GM12878 (cell line): ENCODE data around the gene AGAP1. TPM values are rescaled to one million over a fixed set of nuclear protein-coding genes. Genes with fewer than 3 reads are reported as not detected.

ENCODE experiments used
- ATAC-seq: fragments of 200-7000 bp; cut with Tn5 transposase; 3 replicates; pipeline ENCODE4 v1.9.1; 2020; ENCODE audit warnings: mild to moderate bottlenecking, moderate library complexity
- BruUV-seq: library from RNA; stranded (reverse); fragments of 400-500 nt; replicated peaks from 2 replicates; lab custom pipeline; 2021; lab: Mats Ljungman, UMichigan
- CTCF ChIA-PET: fragments of 300-600 bp; sonication (Branson Sonifier 250); formaldehyde crosslinking; extraction: SDS; loops from one replicate; lab custom pipeline; 2021; ENCODE audit warnings: inconsistent platforms; lab: Yijun Ruan, JAX
- POLR2A ChIA-PET: fragments of 350-600 bp; formaldehyde crosslinking; extraction: SDS; loops from one replicate; lab custom pipeline; 2021; ENCODE audit warnings: inconsistent platforms; lab: Charles Lee
- RAD21 ChIA-PET: fragments of 300-600 bp; sonication (Branson Sonifier 250); formaldehyde crosslinking; loops from one replicate; lab custom pipeline; 2023; ENCODE audit warnings: antibody characterized with exemption; ENCODE audit not compliant: unreplicated experiment; lab: Charles Lee
- SMC1A ChIA-PET: fragments of 300-600 bp; sonication (Branson Sonifier 250); formaldehyde crosslinking; loops from one replicate; lab custom pipeline; 2023; ENCODE audit not compliant: unreplicated experiment, uncharacterized antibody; lab: Charles Lee
- DNase-seq: peaks from one replicate; pipeline ENCODE4 v3.0.0-alpha.2; 2011; ENCODE audit warnings: low read depth, low spot score
- FAIRE-seq: peaks from 3 replicates; lab custom pipeline; 2011; peaks lifted over from hg19 to GRCh38; lab: Jason Lieb, UNC
- H2AFZ ChIP-seq: 2 replicates; pipeline ENCODE4 v1.6.0; 2011; ENCODE audit warnings: low read depth, low read length, control low read depth; ENCODE audit not compliant: control insufficient read depth
- H3K27ac ChIP-seq: 2 replicates; pipeline ENCODE4 v1.5.1; 2011; ENCODE audit warnings: control low read depth; ENCODE audit not compliant: control insufficient read depth, insufficient read depth
- H3K27me3 ChIP-seq, 2 experiments: replicated peaks in 1 of 2; 2 replicates each; pipeline versions ENCODE4 v1.6.0 to v1.6.1; 2011; ENCODE audit warnings: low read length in 1 of 2; ENCODE audit not compliant: control insufficient read depth in 2 of 2, insufficient read depth in 2 of 2
- H3K36me3 ChIP-seq, 2 experiments: 2 replicates each; pipeline ENCODE4 v1.5.1; 2011; ENCODE audit warnings: low read length in 1 of 2; ENCODE audit not compliant: control insufficient read depth in 2 of 2, insufficient read depth in 2 of 2
- H3K4me1 ChIP-seq: 2 replicates; pipeline ENCODE4 v1.6.1; 2011; ENCODE audit warnings: mild to moderate bottlenecking, low read length, moderate library complexity, mixed read lengths; ENCODE audit not compliant: control insufficient read depth, insufficient read depth
- H3K4me2 ChIP-seq: 2 replicates; pipeline ENCODE4 v1.6.0; 2011; ENCODE audit warnings: control low read depth; ENCODE audit not compliant: control insufficient read depth, insufficient read depth
- H3K4me3 ChIP-seq: fragments of 200-600 bp; sonication (generic); 2 replicates; pipeline ENCODE4 v1.5.1; 2016
- H3K79me2 ChIP-seq: 2 replicates; pipeline ENCODE4 v1.6.0; 2011; ENCODE audit warnings: low read length; ENCODE audit not compliant: control insufficient read depth, insufficient read depth
- H3K9ac ChIP-seq: 2 replicates; pipeline ENCODE4 v1.8.0; 2011; ENCODE audit warnings: low read length, control low read depth, mixed read lengths; ENCODE audit not compliant: control insufficient read depth, insufficient read depth
- H3K9me3 ChIP-seq: replicated peaks from 3 replicates; pipeline ENCODE4 v1.5.1; 2011; ENCODE audit warnings: mild to moderate bottlenecking, low read length; ENCODE audit not compliant: control insufficient read depth, insufficient read depth
- H4K20me1 ChIP-seq: 2 replicates; pipeline ENCODE4 v1.6.0; 2011; ENCODE audit not compliant: control insufficient read depth, insufficient read depth
- BRCA1 ChIP-seq: IDR thresholded peaks from 2 replicates; pipeline ENCODE4 v1.6.1; 2011; ENCODE audit warnings: low read depth, low read length, improper control_type of control experiment
- EED ChIP-seq: sonication (generic); IDR thresholded peaks from 2 replicates; pipeline ENCODE4 v1.6.1; 2016; ENCODE audit warnings: antibody characterized with exemption, low read depth
- EZH2 ChIP-seq: IDR thresholded peaks from 2 replicates; pipeline ENCODE4 v1.6.1; 2012; ENCODE audit warnings: low read depth, mild to moderate bottlenecking, control low read depth, inconsistent platforms, low read length, borderline replicate concordance; ENCODE audit not compliant: control insufficient read depth
- FOXM1 ChIP-seq: IDR thresholded peaks from 2 replicates; pipeline ENCODE4 v1.6.1; 2012; ENCODE audit warnings: low read depth, mild to moderate bottlenecking, inconsistent platforms, low read length, moderate library complexity
- HDAC2 ChIP-seq: fragments of 200-600 bp; sonication (generic); IDR thresholded peaks from 2 replicates; pipeline ENCODE4 v1.6.1; 2017
- HSF1 ChIP-seq: fragments of 150-350 bp; IDR thresholded peaks from 2 replicates; pipeline ENCODE4 v1.6.1; 2014; ENCODE audit warnings: mild to moderate bottlenecking, low read depth, low read length
- IRF3 ChIP-seq: fragments of 450-650 bp; IDR thresholded peaks from 2 replicates; pipeline ENCODE4 v1.6.1; 2014; ENCODE audit warnings: mild to moderate bottlenecking
- JUND ChIP-seq: IDR thresholded peaks from 2 replicates; pipeline ENCODE4 v1.6.1; 2012; ENCODE audit warnings: low read depth, mild to moderate bottlenecking, low read length, improper control_type of control experiment, moderate library complexity
- NFXL1 ChIP-seq: fragments of 450-650 bp; IDR thresholded peaks from 2 replicates; pipeline ENCODE4 v1.6.1; 2017; ENCODE audit warnings: antibody characterized with exemption, mild to moderate bottlenecking, borderline replicate concordance
- NFYA ChIP-seq: IDR thresholded peaks from 2 replicates; pipeline ENCODE4 v1.6.1; 2011; ENCODE audit warnings: low read depth, mild to moderate bottlenecking, low read length, improper control_type of control experiment, borderline replicate concordance
- RELA ChIP-seq: fragments of 450-650 bp; IDR thresholded peaks from 2 replicates; pipeline ENCODE4 v1.8.0; 2014; ENCODE audit warnings: borderline replicate concordance; ENCODE audit not compliant: partially characterized antibody
- RELB ChIP-seq: fragments of 450-650 bp; IDR thresholded peaks from 2 replicates; pipeline ENCODE4 v1.6.1; 2017; ENCODE audit warnings: low read depth, mild to moderate bottlenecking, moderate library complexity
- SRF ChIP-seq, 2 experiments: IDR thresholded peaks; 2 replicates each; pipeline ENCODE4 v1.6.1; 2011; ENCODE audit warnings: low read depth in 2 of 2, low read length in 2 of 2, mild to moderate bottlenecking in 1 of 2, moderate library complexity in 1 of 2
- TAF1 ChIP-seq: IDR thresholded peaks from 2 replicates; pipeline ENCODE4 v1.6.1; 2011; ENCODE audit warnings: mild to moderate bottlenecking, low read depth, low read length, borderline replicate concordance
- ZBTB40 ChIP-seq: fragments of 450-650 bp; IDR thresholded peaks from 2 replicates; pipeline ENCODE4 v1.6.1; 2016; ENCODE audit warnings: mild to moderate bottlenecking, moderate library complexity, borderline replicate concordance
- WGBS: methylation state at CpG from one replicate; pipeline ENCODE4 v1.1.6; 2016; ENCODE audit warnings: low lambda C conversion rate; ENCODE audit not compliant: insufficient replicate concordance, insufficient coverage; ENCODE audit errors: missing lambda C conversion rate; 5-methylcytosine and 5-hydroxymethylcytosine counted together
- in situ Hi-C: fragments of 300-500 bp; cut with MboI; formaldehyde crosslinking; loops from 9 replicates; pipeline ENCODE4 v1.14.3; 2018; ENCODE audit warnings: mixed read lengths
- intact Hi-C: fragments of 100-400 bp; cut with micrococcal nuclease; formaldehyde crosslinking; loops from one replicate; pipeline ENCODE4 v1.14.2; 2022; ENCODE audit not compliant: unreplicated experiment
- polyA plus RNA-seq, 11 experiments: library from polyadenylated mRNA; depleted of rRNA in 4 of 11; unstranded in 6 of 11; stranded (reverse) in 5 of 11; fragments of >200 nt; fragmentation: Nextera tagmentation in 4 of 11; fragmentation: Illumina TruSeq in 1 of 11; extraction: Ambion mirVana in 4 of 11; extraction: Trizol in 1 of 11; gene quantifications; 1 replicate in 1 of 11; 2 replicates in 10 of 11; pipeline versions ENCODE4 v1.2.1 to v1.2.3, GENCODE V29; 2011 to 2016; ENCODE audit warnings: inconsistent platforms in 2 of 11, missing spikeins in 2 of 11, low read depth in 1 of 11
- total RNA-seq, 4 experiments: library from RNA; depleted of rRNA in 3 of 4; stranded (reverse); fragments of >200 nt in 3 of 4; fragmentation: Illumina TruSeq in 1 of 4; extraction: Trizol in 1 of 4; gene quantifications; 2 replicates each; pipeline versions ENCODE4 v1.2.1 to v1.2.3, GENCODE V29; 2013 to 2021

Gene AGAP1
- total and polyA plus RNA-seq, 10 of the 15 experiments (the other 5 are each of a cell fraction or from before 2014, with no cell fraction given) = 0.05 to 0.15 (median 0.06) TPM; not detected in 7

- no peaks in the 10 kb centered on the region for H4K20me1 ChIP-seq
- H3K9me3 ChIP-seq = no peaks in the 10 kb centered on the region; the same call in 2 of the 3 replicates
- H3K79me2 ChIP-seq = no peaks in the 10 kb centered on the region
- CTCF ChIA-PET = no interaction called here
- H2AFZ ChIP-seq = no peak overlapping the region
- no peaks in the 10 kb centered on the region for H3K36me3 ChIP-seq
- in situ Hi-C loops = no loop called here
- H3K4me2 ChIP-seq = no peak overlapping the region
- FAIRE-seq (no peak), ATAC-seq (no peak), DNase-seq (no peak)
- H3K27ac ChIP-seq = no peak overlapping the region
- H3K4me3 ChIP-seq = no peak overlapping the region
- POLR2A ChIA-PET = no interaction called here
- RAD21 ChIA-PET = no interaction called here
- SMC1A ChIA-PET = no interaction called here
- intact Hi-C loops = no loop called here
- H3K27me3 ChIP-seq = no peaks in the 10 kb centered on the region; a peak in 1 of 4 replicates
- WGBS = 19% methylated on average over 4 of the region's 4 CpGs
- no TSS peak for BruUV-seq
- no peak overlapping the region for H3K9ac ChIP-seq
- no peaks in the 10 kb centered on the region for H3K4me1 ChIP-seq
- TF ChIP-seq JUND = no peak
- no peak for TF ChIP-seq NFXL1
- no peak for TF ChIP-seq RELA
- TF ChIP-seq IRF3 = no peak
- TF ChIP-seq ZBTB40 = no peak
- no peak for TF ChIP-seq EZH2
- TF ChIP-seq FOXM1 = no peak
- TF ChIP-seq SRF (IDR thresholded peaks at IDR 0.05; ENCODE audit: low read depth in 2 of 2, low read length in 2 of 2) = no peak
- no peak for TF ChIP-seq TAF1
- TF ChIP-seq NFYA = no peak
- no peak for TF ChIP-seq EED
- TF ChIP-seq RELB = no peak
- TF ChIP-seq HSF1 = no peak
- TF ChIP-seq BRCA1 = no peak
- TF ChIP-seq HDAC2 = no peak
Measured at GRCh38 chr2:235627682-235628081, 133.8 kb downstream of the AGAP1 start.
